Astrocyte of the spinal cord (primary cell): ENCODE results near the gene RELCH.

ENCODE experiments used
- DNase-seq: peaks from one replicate; pipeline ENCODE4 v3.0.0; 2011; ENCODE audit warnings: low read depth, low spot score
- H3K4me3 ChIP-seq: 2 replicates; pipeline ENCODE4 v1.5.1; 2011; ENCODE audit warnings: low read depth, mild to moderate bottlenecking, low read length, moderate library complexity
- CTCF ChIP-seq: IDR thresholded peaks from 2 replicates; pipeline ENCODE4 v1.5.1; 2012; ENCODE audit warnings: low read depth, mild to moderate bottlenecking, low read length, inconsistent platforms
- in situ Hi-C: cut with HindIII; loops from 2 replicates; pipeline ENCODE4 v1.10.0; 2017; ENCODE audit warnings: low sequenced_read_pairs

RELCH gene

GRCh38 chr18:62187543-62188510 is 772 bp downstream of the RELCH start:
- TF ChIP-seq CTCF, result no peak
- peak; percentile 29 for DNase-seq
- in situ Hi-C loops, result no loop called here
- H3K4me3 ChIP-seq, result peak overlapping the region; percentile 91

GRCh38 chr18:62189208-62189607 is 2.2 kb downstream of the RELCH start:
- no peak for TF ChIP-seq CTCF
- in situ Hi-C loops, result no loop called here
- DNase-seq, result no peak
- H3K4me3 ChIP-seq, result peak overlapping the region; percentile 91

GRCh38 chr18:62196079-62196478 is 9.0 kb downstream of the RELCH start:
- H3K4me3 ChIP-seq, result no peak overlapping the region
- no peak for TF ChIP-seq CTCF
- no peak for DNase-seq
- in situ Hi-C loops, result no loop called here

GRCh38 chr18:62196980-62197379 is 9.9 kb downstream of the RELCH start:
- TF ChIP-seq CTCF, result no peak
- in situ Hi-C loops, result no loop called here
- DNase-seq, result no peak
- no peak overlapping the region for H3K4me3 ChIP-seq

GRCh38 chr18:62198259-62198658 is 11.2 kb downstream of the RELCH start:
- DNase-seq, result no peak
- in situ Hi-C loops, result no loop called here
- no peak overlapping the region for H3K4me3 ChIP-seq

GRCh38 chr18:62199629-62200028 is 12.6 kb downstream of the RELCH start:
- H3K4me3 ChIP-seq, result no peak overlapping the region
- no peak for DNase-seq
- in situ Hi-C loops, result no loop called here
- no peak for TF ChIP-seq CTCF

More at GRCh38 chr18:62198259-62198658, 11.2 kb downstream of the RELCH start:
- TF ChIP-seq CTCF, result no peak
